Upper lobe of right lung (tissue), 1 donor: ENCODE measurements around the gene ECM2. TPM values are rescaled to one million over a fixed set of nuclear protein-coding genes. Genes with fewer than 3 reads are reported as not detected.
"Not testable (repeated sequence)": the region's sequence is repeated elsewhere in the genome, so short reads cannot be mapped to it uniquely, and the experiment has no call there.

Experiments
- ATAC-seq: fragments of 200-7000 bp; cut with Tn5 transposase; one replicate; pipeline ENCODE4 v1.9.1; 2020; ENCODE audit warnings: mild to moderate bottlenecking, moderate library complexity
- DNase-seq: peaks from one replicate; pipeline ENCODE4 v3.0.0-alpha.2; 2020
- H3K27ac ChIP-seq: fragments of 200-600 bp; one replicate; pipeline ENCODE4 v1.8.0; 2022
- H3K27me3 ChIP-seq: fragments of 200-600 bp; one replicate; pipeline ENCODE4 v1.8.0; 2022; ENCODE audit warnings: mild to moderate bottlenecking
- H3K36me3 ChIP-seq: fragments of 200-600 bp; one replicate; pipeline ENCODE4 v1.8.0; 2022
- H3K4me1 ChIP-seq: fragments of 200-600 bp; one replicate; pipeline ENCODE4 v1.8.0; 2022
- H3K4me3 ChIP-seq: fragments of 200-600 bp; one replicate; pipeline ENCODE4 v1.8.0; 2022; ENCODE audit warnings: mild to moderate bottlenecking
- H3K9me3 ChIP-seq: fragments of 200-600 bp; one replicate; pipeline ENCODE4 v1.8.0; 2022
- CTCF ChIP-seq: fragments of 200-600 bp; IDR thresholded peaks from one replicate; pipeline ENCODE4 v1.8.0; 2022; ENCODE audit warnings: antibody characterized with exemption
- intact Hi-C: fragments of 100-400 bp; cut with DNase I; formaldehyde crosslinking; loops from one replicate; pipeline ENCODE4 v1.11.0; 2022
- long read RNA-seq: library from polyadenylated mRNA; unstranded; transcript quantifications from one replicate; pipeline ENCODE4 v2.0.0, GENCODE V29; 2021
- total RNA-seq: library from RNA; stranded (reverse); fragmentation: NEBNext Ultra II Directional; extraction: Animal tissue kit (Norgen Biotek cat#: 25700); gene quantifications from one replicate; pipeline ENCODE4 v1.2.1, GENCODE V29; 2021
- donor health status: DM: no; HTN: yes; CAD: no; lungs with severe emphysema.

The ECM2 gene
- 13.8 TPM for total RNA-seq
- long read RNA-seq, partial matches to known transcripts, result 1 of 6 reads
- long read RNA-seq, other reads (novel, unspliced or antisense), result 4 of 6 reads

- peak within 1 kb of the TSS; percentile 36 for H3K4me3 ChIP-seq
- DNase-seq (no peak), ATAC-seq (no peak)
- H3K27me3 ChIP-seq, result no peaks in the 10 kb centered on the region
- peaks cover 12% of the 10 kb centered on the region for H3K4me1 ChIP-seq
- TF ChIP-seq CTCF, result no peak
- no peaks in the 10 kb centered on the region for H3K9me3 ChIP-seq
- H3K36me3 ChIP-seq, result no peaks in the 10 kb centered on the region
- intact Hi-C loops, result no loop called here
- H3K27ac ChIP-seq, result peak within 1 kb of the TSS; percentile 59
Observed at GRCh38 chr9:92535940-92536850, at the start of gene ECM2. ECM2 (minus strand) TSS chr9:92535990; CDS start chr9:92522866, 13,124 bp downstream.

GRCh38 chr9:92576175-92576574 is 40.4 kb upstream of the ECM2 start:
- Histone ChIP-seq H3K4me3 (no peak overlapping the region), H3K4me1 (no peaks in the 10 kb centered on the region), H3K9me3 (no peaks in the 10 kb centered on the region), H3K27me3 (no peaks in the 10 kb centered on the region), H3K27ac (no peak overlapping the region), H3K36me3 (no peaks in the 10 kb centered on the region)
- DNase-seq (no peak), ATAC-seq (no peak)
- intact Hi-C loops, result no loop called here
- no peak for TF ChIP-seq CTCF

DNA sequence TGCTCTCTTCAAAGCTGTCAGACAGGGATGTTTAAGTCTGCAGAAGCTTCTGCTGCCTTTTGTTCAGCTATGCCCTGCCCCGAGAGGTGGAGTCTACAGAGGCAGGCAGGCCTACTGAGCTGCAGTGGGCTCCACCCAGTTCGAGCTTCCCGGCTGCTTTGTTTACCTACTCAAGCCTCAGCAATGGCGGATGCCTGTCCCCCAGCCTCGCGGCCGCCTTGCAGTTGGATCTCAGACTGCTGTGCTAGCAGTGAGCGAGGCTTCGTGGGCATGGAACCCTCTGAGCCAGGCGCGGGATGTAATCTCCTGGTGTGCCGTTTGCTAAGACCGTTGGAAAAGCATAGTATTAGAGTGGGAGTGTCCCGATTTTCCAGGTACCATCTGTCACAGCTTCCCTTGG is 37.8 kb upstream of the ECM2 start:
- H3K4me1 ChIP-seq, H3K36me3 ChIP-seq, ATAC-seq, intact Hi-C loops, H3K9me3 ChIP-seq, H3K4me3 ChIP-seq, H3K27me3 ChIP-seq, H3K27ac ChIP-seq, DNase-seq: not testable (repeated sequence)

DNA sequence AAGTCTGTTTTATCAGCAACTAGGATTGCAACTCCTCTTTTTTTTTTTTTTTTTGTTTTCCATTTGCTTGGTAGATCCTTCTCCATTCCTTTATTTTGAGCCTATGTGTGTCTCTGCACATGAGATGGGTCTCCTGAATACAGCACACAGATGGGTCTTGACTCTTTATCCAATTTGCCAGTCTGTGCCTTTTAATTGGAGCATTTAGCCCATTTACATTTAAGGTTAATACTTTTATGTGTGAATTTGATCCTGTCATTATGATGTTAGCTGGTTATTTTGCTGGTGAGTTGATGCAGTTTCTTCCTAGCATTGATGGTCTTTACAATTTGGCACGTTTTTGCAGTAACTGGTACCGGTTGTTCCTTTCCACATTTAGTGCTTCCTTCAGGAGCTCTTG is 36.1 kb upstream of the ECM2 start:
- H3K36me3 ChIP-seq, ATAC-seq, H3K27ac ChIP-seq, H3K9me3 ChIP-seq, H3K4me1 ChIP-seq, H3K4me3 ChIP-seq, DNase-seq, H3K27me3 ChIP-seq, intact Hi-C loops: not testable (repeated sequence)

DNA sequence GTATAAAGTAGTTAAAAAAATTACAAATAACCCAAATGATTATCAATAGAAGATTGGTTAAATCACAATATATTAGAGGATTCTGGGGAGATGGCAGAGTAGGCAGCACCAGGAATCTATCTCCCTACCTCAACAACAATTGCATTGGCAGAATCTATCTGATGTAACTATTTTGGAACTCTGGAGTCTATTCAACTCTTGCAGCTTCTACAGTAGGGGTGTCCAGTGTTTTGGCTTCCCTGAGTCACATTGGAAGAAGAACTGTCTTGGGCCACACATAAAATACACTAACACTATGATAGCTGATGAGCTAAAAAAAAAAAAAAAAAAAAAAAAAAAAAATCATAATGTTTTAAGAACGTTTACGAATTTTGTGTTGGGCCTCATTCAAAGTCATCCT is 29.2 kb upstream of the ECM2 start:
- H3K9me3 ChIP-seq, result no peaks in the 10 kb centered on the region
- no peak overlapping the region for H3K4me3 ChIP-seq
- H3K27ac ChIP-seq, result no peak overlapping the region
- no peaks in the 10 kb centered on the region for H3K27me3 ChIP-seq
- H3K4me1 ChIP-seq, result peaks cover 11% of the 10 kb centered on the region
- no peak for DNase-seq
- H3K36me3 ChIP-seq, result no peaks in the 10 kb centered on the region
- no peak for TF ChIP-seq CTCF
- no peak for ATAC-seq
- intact Hi-C loops, result no loop called here

GRCh38 chr9:92564504-92564903 is 28.7 kb upstream of the ECM2 start:
- Histone ChIP-seq H3K4me3 (no peak overlapping the region), H3K4me1 (peaks cover 11% of the 10 kb centered on the region), H3K9me3 (no peaks in the 10 kb centered on the region), H3K27me3 (no peaks in the 10 kb centered on the region), H3K36me3 (no peaks in the 10 kb centered on the region), H3K27ac (no peak overlapping the region)
- intact Hi-C loops, result no loop called here
- no peak for ATAC-seq
- DNase-seq, result no peak
- no peak for TF ChIP-seq CTCF
